Measurements from ENCODE around the gene DUSP16.

Gene DUSP16

GRCh38 chr12:12488296-12488695, 74.4 kb downstream of the DUSP16 start:
- Histone ChIP-seq H4K20me1 (ENCODE audit: insufficient read depth, low read length) (no peaks in the 10 kb centered on the region), H3K27me3 (replicated peaks; ENCODE audit: insufficient read depth, low read length) (no peaks in the 10 kb centered on the region), H2AFZ (ENCODE audit: low read length) (no peak overlapping the region), H3F3A (ENCODE audit: insufficient read depth, low read length) (no peaks in the 10 kb centered on the region), H3K4me3 (ENCODE audit: low read length) (no peak overlapping the region), H3K9ac (ENCODE audit: low read length) (no peak overlapping the region), H3K36me3 (replicated peaks; ENCODE audit: insufficient read depth, low read length) (no peaks in the 10 kb centered on the region), H3K4me2 (ENCODE audit: low read depth, low read length) (no peak overlapping the region), H3K27ac (ENCODE audit: low read length) (no peak overlapping the region), H3K9me2 (replicated peaks; ENCODE audit: insufficient read depth, low read length) (no peaks in the 10 kb centered on the region), H3K9me3 (replicated peaks; ENCODE audit: insufficient read depth, low read length) (no peaks in the 10 kb centered on the region), H3K79me2 (ENCODE audit: low read length) (no peaks in the 10 kb centered on the region), H3K4me1 (ENCODE audit: low read length) (no peaks in the 10 kb centered on the region)
- DNase-seq, result no peak
- no peak for TF ChIP-seq EZH2phosphoT487 (IDR thresholded peaks at IDR 0.05; ENCODE audit: low read length)
- no peak for TF ChIP-seq EZH2 (optimal IDR thresholded peaks at IDR 0.05; ENCODE audit: low read depth, low read length)
- no peak for TF ChIP-seq CTCF (IDR thresholded peaks at IDR 0.05; ENCODE audit: low read length)

DNA sequence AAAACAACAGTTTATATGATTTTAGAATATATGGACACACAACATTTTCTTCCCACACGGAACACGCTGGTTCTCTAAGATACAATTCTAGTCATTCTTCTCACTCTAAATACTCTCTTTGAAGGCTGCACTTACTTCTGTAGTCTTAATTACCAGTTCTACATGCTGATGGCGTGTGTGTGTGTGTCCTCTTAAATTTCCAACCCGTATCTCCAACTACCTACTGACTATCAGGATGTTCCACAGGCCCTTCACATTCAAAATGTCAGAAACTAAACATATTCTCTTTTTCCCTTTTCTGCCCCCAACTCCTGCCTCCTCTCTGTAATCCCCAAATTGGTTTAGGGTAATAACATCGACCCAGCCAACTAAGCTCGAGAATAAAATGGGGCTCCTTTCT, 75.2 kb downstream of the DUSP16 start:
- no peaks in the 10 kb centered on the region for H3K9me2 ChIP-seq (replicated peaks; ENCODE audit: insufficient read depth, low read length)
- H4K20me1 ChIP-seq (ENCODE audit: insufficient read depth, low read length), result no peaks in the 10 kb centered on the region
- no peaks in the 10 kb centered on the region for H3F3A ChIP-seq (ENCODE audit: insufficient read depth, low read length)
- no peaks in the 10 kb centered on the region for H3K9me3 ChIP-seq (replicated peaks; ENCODE audit: insufficient read depth, low read length)
- no peak overlapping the region for H3K9ac ChIP-seq (ENCODE audit: low read length)
- no peak overlapping the region for H3K4me3 ChIP-seq (ENCODE audit: low read length)
- TF ChIP-seq EZH2phosphoT487 (IDR thresholded peaks at IDR 0.05; ENCODE audit: low read length) (no peak), CTCF (IDR thresholded peaks at IDR 0.05; ENCODE audit: low read length) (no peak), EZH2 (optimal IDR thresholded peaks at IDR 0.05; ENCODE audit: low read depth, low read length) (no peak)
- no peaks in the 10 kb centered on the region for H3K27me3 ChIP-seq (replicated peaks; ENCODE audit: insufficient read depth, low read length)
- no peak overlapping the region for H2AFZ ChIP-seq (ENCODE audit: low read length)
- no peak for DNase-seq
- H3K4me2 ChIP-seq (ENCODE audit: low read depth, low read length), result no peak overlapping the region
- H3K27ac ChIP-seq (ENCODE audit: low read length), result no peak overlapping the region
- H3K36me3 ChIP-seq (replicated peaks; ENCODE audit: insufficient read depth, low read length), result no peaks in the 10 kb centered on the region
- no peaks in the 10 kb centered on the region for H3K79me2 ChIP-seq (ENCODE audit: low read length)
- H3K4me1 ChIP-seq (ENCODE audit: low read length), result no peaks in the 10 kb centered on the region

- Histone ChIP-seq H3K4me2 (ENCODE audit: low read depth, low read length) (no peak overlapping the region), H3K9me3 (replicated peaks; ENCODE audit: insufficient read depth, low read length) (no peaks in the 10 kb centered on the region), H3K9me2 (replicated peaks; ENCODE audit: insufficient read depth, low read length) (no peaks in the 10 kb centered on the region), H3K79me2 (ENCODE audit: low read length) (no peaks in the 10 kb centered on the region), H3K9ac (ENCODE audit: low read length) (no peak overlapping the region), H3F3A (ENCODE audit: insufficient read depth, low read length) (no peaks in the 10 kb centered on the region), H2AFZ (ENCODE audit: low read length) (no peak overlapping the region), H4K20me1 (ENCODE audit: insufficient read depth, low read length) (no peaks in the 10 kb centered on the region), H3K36me3 (replicated peaks; ENCODE audit: insufficient read depth, low read length) (no peaks in the 10 kb centered on the region), H3K27me3 (replicated peaks; ENCODE audit: insufficient read depth, low read length) (no peaks in the 10 kb centered on the region), H3K27ac (ENCODE audit: low read length) (no peak overlapping the region), H3K4me3 (ENCODE audit: low read length) (no peak overlapping the region), H3K4me1 (ENCODE audit: low read length) (no peaks in the 10 kb centered on the region)
- no peak for DNase-seq
- TF ChIP-seq EZH2 (optimal IDR thresholded peaks at IDR 0.05; ENCODE audit: low read depth, low read length), result no peak
- TF ChIP-seq EZH2phosphoT487 (IDR thresholded peaks at IDR 0.05; ENCODE audit: low read length), result no peak
- TF ChIP-seq CTCF (IDR thresholded peaks at IDR 0.05; ENCODE audit: low read length), result no peak
Observed at GRCh38 chr12:12486661-12487240, 75.9 kb downstream of the DUSP16 start.

All from MM.1S (cell line).